ENCODE results near the gene FBXW5. TPM values are rescaled to one million over a fixed set of nuclear protein-coding genes. Genes with fewer than 3 reads are reported as not detected.

FBXW5 gene
- total RNA-seq, 1 donor from 2014 or later: 45.4 TPM

DNA sequence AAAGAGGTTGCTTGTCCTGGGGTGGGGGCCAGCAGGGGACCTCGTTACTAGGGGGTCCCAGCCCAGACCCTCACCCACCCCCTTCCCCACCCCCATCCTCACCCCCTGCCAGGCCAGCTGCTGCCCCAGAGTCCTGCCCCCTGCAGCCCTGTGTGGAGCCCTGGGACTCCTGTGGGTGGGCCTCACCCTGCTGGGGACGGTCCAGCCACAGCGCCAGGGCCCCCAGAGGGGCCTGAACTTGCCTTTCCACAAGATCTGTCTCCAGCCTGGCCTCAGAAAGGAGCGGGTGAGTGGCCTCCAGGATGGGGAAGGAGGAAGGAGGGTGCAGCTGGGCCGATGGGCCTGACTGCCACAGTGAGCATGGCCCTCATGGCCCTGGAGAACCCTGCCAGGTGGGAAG, 25.2 kb upstream of the FBXW5 start:
- Histone ChIP-seq H3K4me1 (ENCODE audit: control insufficient read depth in 3 of 3, insufficient read depth in 3 of 3, low read length in 3 of 3) (peaks cover 0 to 2% (median 0%) of the 10 kb centered on the region in 3 donors), H3K36me3 (ENCODE audit: control insufficient read depth in 3 of 3, insufficient read depth in 3 of 3, low read length in 3 of 3) (no peaks in the 10 kb centered on the region), H3K4me3 (ENCODE audit: low read length in 3 of 3) (no peak overlapping the region), H3K27me3 (ENCODE audit: control insufficient read depth in 3 of 3, insufficient read depth in 3 of 3, low read length in 3 of 3) (peaks cover 7 to 14% (median 9%) of the 10 kb centered on the region in 3 donors), H3K9me3 (ENCODE audit: control insufficient read depth in 3 of 3, low read length in 3 of 3) (no peaks in the 10 kb centered on the region), H3K9ac (ENCODE audit: low read depth in 1 of 3, low read length in 3 of 3) (no peak overlapping the region), H3K27ac (ENCODE audit: low read depth, low read length) (no peak overlapping the region)

DNA sequence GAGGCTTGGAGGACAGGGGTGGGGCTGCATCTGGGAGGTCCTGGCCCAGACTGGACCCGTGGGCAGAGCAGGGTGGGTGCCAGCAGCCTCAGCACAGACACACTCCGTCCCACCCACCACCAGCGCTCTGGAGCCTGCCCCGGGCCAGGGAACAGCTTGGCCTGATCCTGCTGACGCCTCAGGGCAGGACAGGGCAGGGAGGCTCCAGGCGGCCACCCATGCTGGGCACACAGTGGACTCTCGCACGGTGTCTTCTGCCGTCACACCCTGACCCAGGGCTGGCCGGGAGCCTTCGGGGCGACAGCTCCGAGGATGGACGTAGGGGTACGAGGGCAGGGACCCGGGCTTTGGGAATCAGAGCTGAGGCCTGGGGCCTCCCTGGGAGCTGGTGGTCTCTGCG, 24.6 kb upstream of the FBXW5 start:
- Histone ChIP-seq H3K4me1 (ENCODE audit: control insufficient read depth in 3 of 3, insufficient read depth in 3 of 3, low read length in 3 of 3) (peaks cover 0 to 3% (median 0%) of the 10 kb centered on the region in 3 donors), H3K36me3 (ENCODE audit: control insufficient read depth in 3 of 3, insufficient read depth in 3 of 3, low read length in 3 of 3) (no peaks in the 10 kb centered on the region), H3K9me3 (ENCODE audit: control insufficient read depth in 3 of 3, low read length in 3 of 3) (no peaks in the 10 kb centered on the region), H3K27ac (ENCODE audit: low read depth, low read length) (no peak overlapping the region), H3K4me3 (ENCODE audit: low read length in 3 of 3) (no peak overlapping the region), H3K9ac (ENCODE audit: low read depth in 1 of 3, low read length in 3 of 3) (no peak overlapping the region), H3K27me3 (ENCODE audit: control insufficient read depth in 3 of 3, insufficient read depth in 3 of 3, low read length in 3 of 3) (peaks cover 7 to 14% (median 9%) of the 10 kb centered on the region in 3 donors)

- no peak overlapping the region for H3K9ac ChIP-seq (ENCODE audit: low read depth in 1 of 3, low read length in 3 of 3)
- no peak overlapping the region for H3K27ac ChIP-seq (ENCODE audit: low read depth, low read length)
- H3K4me3 ChIP-seq (ENCODE audit: low read length in 3 of 3): no peak overlapping the region
- H3K4me1 ChIP-seq (ENCODE audit: control insufficient read depth in 3 of 3, insufficient read depth in 3 of 3, low read length in 3 of 3): peaks cover 0 to 5% (median under 1%) of the 10 kb centered on the region in 3 donors
- H3K36me3 ChIP-seq (ENCODE audit: control insufficient read depth in 3 of 3, insufficient read depth in 3 of 3, low read length in 3 of 3): no peaks in the 10 kb centered on the region
- no peaks in the 10 kb centered on the region for H3K9me3 ChIP-seq (ENCODE audit: control insufficient read depth in 3 of 3, low read length in 3 of 3)
- peaks cover 7 to 14% (median 9%) of the 10 kb centered on the region in 3 donors for H3K27me3 ChIP-seq (ENCODE audit: control insufficient read depth in 3 of 3, insufficient read depth in 3 of 3, low read length in 3 of 3)
Observed at GRCh38 chr9:136968333-136969127, 24.0 kb upstream of the FBXW5 start.

- peaks cover 7 to 14% (median 13%) of the 10 kb centered on the region in 3 donors for H3K27me3 ChIP-seq (ENCODE audit: control insufficient read depth in 3 of 3, insufficient read depth in 3 of 3, low read length in 3 of 3)
- no peak overlapping the region for H3K27ac ChIP-seq (ENCODE audit: low read depth, low read length)
- no peak overlapping the region for H3K4me3 ChIP-seq (ENCODE audit: low read length in 3 of 3)
- H3K36me3 ChIP-seq (ENCODE audit: control insufficient read depth in 3 of 3, insufficient read depth in 3 of 3, low read length in 3 of 3): no peaks in the 10 kb centered on the region
- H3K9ac ChIP-seq (ENCODE audit: low read depth in 1 of 3, low read length in 3 of 3): no peak overlapping the region
- peaks cover 2 to 10% (median 9%) of the 10 kb centered on the region in 3 donors for H3K4me1 ChIP-seq (ENCODE audit: control insufficient read depth in 3 of 3, insufficient read depth in 3 of 3, low read length in 3 of 3)
- no peaks in the 10 kb centered on the region for H3K9me3 ChIP-seq (ENCODE audit: control insufficient read depth in 3 of 3, low read length in 3 of 3)
Observed at GRCh38 chr9:136965771-136966484, 21.4 kb upstream of the FBXW5 start.

DNA sequence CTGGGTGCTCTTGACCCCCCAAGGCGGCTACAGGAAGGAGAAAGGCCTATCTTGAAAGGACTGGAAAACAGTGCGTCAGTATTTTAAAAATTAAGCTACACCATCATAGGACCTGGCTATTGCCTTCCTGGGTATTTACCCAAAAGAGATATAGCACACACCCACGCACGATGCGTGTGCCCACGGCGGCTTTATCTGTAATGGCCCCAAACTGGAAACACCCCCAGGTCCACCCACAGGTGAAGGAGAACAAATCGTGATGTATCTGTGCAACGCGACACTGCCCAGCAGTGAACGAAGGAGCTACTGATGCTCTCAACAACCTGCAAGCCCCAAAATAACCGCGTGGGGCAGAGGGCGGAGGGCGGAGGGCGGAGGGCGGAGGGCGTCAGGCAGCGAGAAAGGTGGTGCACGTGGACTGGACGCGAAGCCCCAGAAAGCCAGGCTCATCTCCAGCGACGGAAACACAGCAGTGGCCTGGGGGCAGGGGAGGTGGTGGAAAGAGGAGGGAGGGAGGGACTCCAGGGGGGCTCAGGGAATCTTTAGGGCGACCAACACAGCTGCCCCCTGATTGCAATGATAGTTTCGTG, 20.4 kb upstream of the FBXW5 start:
- Histone ChIP-seq H3K9me3 (ENCODE audit: control insufficient read depth in 3 of 3, low read length in 3 of 3) (no peaks in the 10 kb centered on the region), H3K9ac (ENCODE audit: low read depth in 1 of 3, low read length in 3 of 3) (no peak overlapping the region), H3K27ac (ENCODE audit: low read depth, low read length) (no peak overlapping the region), H3K27me3 (ENCODE audit: control insufficient read depth in 3 of 3, insufficient read depth in 3 of 3, low read length in 3 of 3) (peaks cover 7 to 13% (median 8%) of the 10 kb centered on the region in 3 donors), H3K36me3 (ENCODE audit: control insufficient read depth in 3 of 3, insufficient read depth in 3 of 3, low read length in 3 of 3) (no peaks in the 10 kb centered on the region), H3K4me1 (ENCODE audit: control insufficient read depth in 3 of 3, insufficient read depth in 3 of 3, low read length in 3 of 3) (peaks cover 3 to 10% (median 9%) of the 10 kb centered on the region in 3 donors), H3K4me3 (ENCODE audit: low read length in 3 of 3) (no peak overlapping the region)

- H3K4me1 ChIP-seq (ENCODE audit: control insufficient read depth in 3 of 3, insufficient read depth in 3 of 3, low read length in 3 of 3): peaks cover 3 to 10% (median 9%) of the 10 kb centered on the region in 3 donors
- H3K9me3 ChIP-seq (ENCODE audit: control insufficient read depth in 3 of 3, low read length in 3 of 3): no peaks in the 10 kb centered on the region
- no peak overlapping the region for H3K4me3 ChIP-seq (ENCODE audit: low read length in 3 of 3)
- peaks cover 7 to 13% (median 13%) of the 10 kb centered on the region in 3 donors for H3K27me3 ChIP-seq (ENCODE audit: control insufficient read depth in 3 of 3, insufficient read depth in 3 of 3, low read length in 3 of 3)
- H3K36me3 ChIP-seq (ENCODE audit: control insufficient read depth in 3 of 3, insufficient read depth in 3 of 3, low read length in 3 of 3): no peaks in the 10 kb centered on the region
- H3K9ac ChIP-seq (ENCODE audit: low read depth in 1 of 3, low read length in 3 of 3): no peak overlapping the region
- H3K27ac ChIP-seq (ENCODE audit: low read depth, low read length): no peak overlapping the region
Observed at GRCh38 chr9:136964171-136964689, 19.7 kb upstream of the FBXW5 start.

GRCh38 chr9:136963751-136964150, 19.2 kb upstream of the FBXW5 start:
- H3K4me1 ChIP-seq (ENCODE audit: control insufficient read depth in 3 of 3, insufficient read depth in 3 of 3, low read length in 3 of 3): peaks cover 3 to 10% (median 9%) of the 10 kb centered on the region in 3 donors
- no peak overlapping the region for H3K9ac ChIP-seq (ENCODE audit: low read depth in 1 of 3, low read length in 3 of 3)
- H3K9me3 ChIP-seq (ENCODE audit: control insufficient read depth in 3 of 3, low read length in 3 of 3): no peaks in the 10 kb centered on the region
- no peak overlapping the region for H3K27ac ChIP-seq (ENCODE audit: low read depth, low read length)
- H3K36me3 ChIP-seq (ENCODE audit: control insufficient read depth in 3 of 3, insufficient read depth in 3 of 3, low read length in 3 of 3): no peaks in the 10 kb centered on the region
- H3K4me3 ChIP-seq (ENCODE audit: low read length in 3 of 3): no peak overlapping the region
- H3K27me3 ChIP-seq (ENCODE audit: control insufficient read depth in 3 of 3, insufficient read depth in 3 of 3, low read length in 3 of 3): peaks cover 7 to 16% (median 13%) of the 10 kb centered on the region in 3 donors

DNA sequence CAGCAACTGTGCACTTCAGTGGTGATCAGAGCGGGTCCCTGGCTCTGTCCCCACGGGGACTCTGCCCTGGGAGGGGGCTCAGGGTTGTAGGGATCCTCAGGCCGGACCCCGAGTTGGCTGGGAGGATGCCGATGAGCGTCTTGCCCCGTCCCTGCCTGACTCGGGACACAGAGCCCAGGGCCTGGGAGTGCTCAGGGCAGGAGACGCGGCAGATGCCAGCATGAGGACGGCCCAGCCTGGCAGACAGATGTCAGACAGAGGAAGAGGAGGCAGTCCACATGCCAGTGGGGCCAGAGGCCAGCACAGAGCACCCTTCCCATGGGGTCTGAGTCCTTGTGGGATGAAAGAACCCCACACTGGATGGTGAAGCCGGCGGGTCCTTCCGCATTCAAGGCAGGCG, 18.8 kb upstream of the FBXW5 start:
- H3K36me3 ChIP-seq (ENCODE audit: control insufficient read depth in 3 of 3, insufficient read depth in 3 of 3, low read length in 3 of 3): no peaks in the 10 kb centered on the region
- H3K4me3 ChIP-seq (ENCODE audit: low read length in 3 of 3): no peak overlapping the region
- H3K9me3 ChIP-seq (ENCODE audit: control insufficient read depth in 3 of 3, low read length in 3 of 3): no peaks in the 10 kb centered on the region
- H3K4me1 ChIP-seq (ENCODE audit: control insufficient read depth in 3 of 3, insufficient read depth in 3 of 3, low read length in 3 of 3): peaks cover 3 to 10% (median 9%) of the 10 kb centered on the region in 3 donors
- peaks cover 7 to 20% (median 13%) of the 10 kb centered on the region in 3 donors for H3K27me3 ChIP-seq (ENCODE audit: control insufficient read depth in 3 of 3, insufficient read depth in 3 of 3, low read length in 3 of 3)
- peak overlapping the region in 1 of 3 donors; percentile 8 for H3K9ac ChIP-seq (ENCODE audit: low read depth in 1 of 3, low read length in 3 of 3)
- H3K27ac ChIP-seq (ENCODE audit: low read depth, low read length): no peak overlapping the region

DNA sequence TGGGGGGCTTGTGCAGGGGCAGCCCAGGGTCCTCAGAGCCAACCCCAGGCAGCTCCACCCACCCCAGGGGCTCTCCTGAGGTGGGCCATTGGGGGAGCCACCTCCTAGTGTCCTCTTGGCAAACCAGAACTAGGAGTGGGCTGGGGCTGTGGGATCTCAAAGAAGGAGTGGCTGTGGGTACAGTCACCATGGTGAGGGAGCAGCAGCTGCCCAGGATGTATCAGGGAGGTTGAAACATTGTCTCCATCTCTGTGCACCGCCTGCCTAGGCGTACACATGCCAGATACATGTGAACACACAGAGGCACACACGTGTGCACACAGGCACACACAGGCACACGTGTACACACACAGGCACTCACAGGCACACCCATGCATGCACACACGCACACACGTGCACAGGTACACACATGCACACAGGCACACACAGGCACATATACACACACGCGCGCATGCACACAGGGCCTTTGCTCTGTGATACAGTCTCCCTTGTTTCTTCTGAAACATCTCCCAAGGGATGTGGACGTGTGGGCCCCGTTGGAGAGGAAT, 18.2 kb upstream of the FBXW5 start:
- Histone ChIP-seq H3K27me3 (ENCODE audit: control insufficient read depth in 3 of 3, insufficient read depth in 3 of 3, low read length in 3 of 3) (peaks cover 7 to 20% (median 13%) of the 10 kb centered on the region in 3 donors), H3K27ac (ENCODE audit: low read depth, low read length) (no peak overlapping the region), H3K9me3 (ENCODE audit: control insufficient read depth in 3 of 3, low read length in 3 of 3) (no peaks in the 10 kb centered on the region), H3K9ac (ENCODE audit: low read depth in 1 of 3, low read length in 3 of 3) (no peak overlapping the region), H3K36me3 (ENCODE audit: control insufficient read depth in 3 of 3, insufficient read depth in 3 of 3, low read length in 3 of 3) (no peaks in the 10 kb centered on the region), H3K4me3 (ENCODE audit: low read length in 3 of 3) (no peak overlapping the region), H3K4me1 (ENCODE audit: control insufficient read depth in 3 of 3, insufficient read depth in 3 of 3, low read length in 3 of 3) (peaks cover 3 to 10% (median 9%) of the 10 kb centered on the region in 3 donors)

Data from skeletal muscle tissue (tissue), 4 donors.